ENCODE measurements around the gene STK36.

STK36 gene

GRCh38 chr2:218721934-218722333 is 50.0 kb downstream of the STK36 start:
- DNase-seq, result no peak

GRCh38 chr2:218722419-218722818 is 50.5 kb downstream of the STK36 start:
- DNase-seq, result no peak

GRCh38 chr2:218722876-218723785 is 51.2 kb downstream of the STK36 start:
- DNase-seq, result no peak

GRCh38 chr2:218726004-218726574 is 54.2 kb downstream of the STK36 start:
- no peak for DNase-seq

- peak; percentile 15 for DNase-seq
Measured at GRCh38 chr2:218727502-218728165, 55.7 kb downstream of the STK36 start.

- no peak for DNase-seq
Measured at GRCh38 chr2:218729640-218730039, 57.8 kb downstream of the STK36 start.

- DNase-seq, result no peak
Measured at GRCh38 chr2:218732052-218732760, 60.3 kb downstream of the STK36 start.

- no peak for DNase-seq
Measured at GRCh38 chr2:218732761-218733158, 60.9 kb downstream of the STK36 start.

GRCh38 chr2:218733171-218734021 is 61.5 kb downstream of the STK36 start:
- no peak for DNase-seq

- DNase-seq, result no peak
Measured at GRCh38 chr2:218734190-218734975, 62.5 kb downstream of the STK36 start.

GRCh38 chr2:218736531-218736930 is 64.6 kb downstream of the STK36 start:
- DNase-seq, result no peak

- DNase-seq, result no peak
Measured at GRCh38 chr2:218743068-218743467, 71.2 kb downstream of the STK36 start.

- no peak for DNase-seq
Measured at GRCh38 chr2:218744615-218745014, 72.7 kb downstream of the STK36 start.

GRCh38 chr2:218745160-218745558 is 73.3 kb downstream of the STK36 start:
- no peak for DNase-seq

GRCh38 chr2:218745559-218746469 is 73.9 kb downstream of the STK36 start:
- DNase-seq, result no peak

- no peak for DNase-seq
Measured at GRCh38 chr2:218746470-218746795, 74.5 kb downstream of the STK36 start.

GRCh38 chr2:218746960-218747359 is 75.1 kb downstream of the STK36 start:
- DNase-seq, result no peak

GRCh38 chr2:218748741-218749441 is 77.0 kb downstream of the STK36 start:
- DNase-seq, result no peak
